Trophoblast cell (in vitro differentiated cells and primary cell): Measurements from ENCODE around the gene LURAP1L.

Experiments
- DNase-seq, 2 donors: peaks; one replicate each; pipeline ENCODE4 v3.0.0-alpha.2; 2016
- H2AFZ ChIP-seq: 2 replicates; pipeline ENCODE4 v1.6.1; 2013; ENCODE audit warnings: low read length, moderate library complexity, mild to moderate bottlenecking; ENCODE audit not compliant: insufficient read depth, poor library complexity
- H2AK5ac ChIP-seq: 2 replicates; pipeline ENCODE4 v1.6.1; 2013; ENCODE audit warnings: mild to moderate bottlenecking, low read length
- H2BK120ac ChIP-seq: 2 replicates; pipeline ENCODE4 v1.6.1; 2013; ENCODE audit warnings: low read length, mild to moderate bottlenecking, moderate library complexity; ENCODE audit not compliant: insufficient read depth, poor library complexity
- H2BK12ac ChIP-seq: 2 replicates; pipeline ENCODE4 v1.6.1; 2013; ENCODE audit warnings: mild to moderate bottlenecking, low read length, moderate library complexity
- H2BK5ac ChIP-seq: 2 replicates; pipeline ENCODE4 v1.6.1; 2013; ENCODE audit warnings: low read length, low read depth, moderate library complexity, mild to moderate bottlenecking; ENCODE audit not compliant: poor library complexity
- H3K14ac ChIP-seq: 2 replicates; pipeline ENCODE4 v1.6.1; 2013; ENCODE audit warnings: mild to moderate bottlenecking, low read length
- H3K18ac ChIP-seq: 2 replicates; pipeline ENCODE4 v1.6.1; 2013; ENCODE audit warnings: mild to moderate bottlenecking, low read length
- H3K23ac ChIP-seq: 2 replicates; pipeline ENCODE4 v1.6.1; 2013; ENCODE audit warnings: low read length
- H3K27ac ChIP-seq: 2 replicates; pipeline ENCODE4 v1.5.1; 2013; ENCODE audit warnings: low read depth, mild to moderate bottlenecking, inconsistent platforms, low read length, moderate library complexity
- H3K27me3 ChIP-seq: 2 replicates; pipeline ENCODE4 v1.6.1; 2013; ENCODE audit warnings: inconsistent platforms, mild to moderate bottlenecking, low read length, moderate library complexity; ENCODE audit not compliant: insufficient read depth
- H3K36me3 ChIP-seq, 2 experiments: 1 replicate in 1 of 2; 2 replicates in 1 of 2; pipeline ENCODE4 v1.6.1; 2013; ENCODE audit warnings: low read length in 2 of 2, mild to moderate bottlenecking in 2 of 2, moderate library complexity in 1 of 2; ENCODE audit not compliant: insufficient read depth in 2 of 2, control insufficient read depth in 1 of 2
- H3K4ac ChIP-seq: 2 replicates; pipeline ENCODE4 v1.6.1; 2013; ENCODE audit warnings: low read depth, mild to moderate bottlenecking, low read length, moderate library complexity
- H3K4me1 ChIP-seq, 2 experiments: 1 replicate in 1 of 2; 2 replicates in 1 of 2; pipeline ENCODE4 v1.6.1; 2013; ENCODE audit warnings: low read length in 2 of 2, mild to moderate bottlenecking in 2 of 2, moderate library complexity in 1 of 2; ENCODE audit not compliant: insufficient read depth in 2 of 2, control insufficient read depth in 1 of 2
- H3K4me2 ChIP-seq: 2 replicates; pipeline ENCODE4 v1.6.1; 2013; ENCODE audit warnings: inconsistent platforms, mild to moderate bottlenecking, low read length, moderate library complexity
- H3K4me3 ChIP-seq: 2 replicates; pipeline ENCODE4 v1.5.1; 2013; ENCODE audit warnings: mild to moderate bottlenecking, low read depth, low read length, inconsistent platforms
- H3K79me1 ChIP-seq: one replicate; pipeline ENCODE4 v1.6.1; 2013; ENCODE audit warnings: low read length
- H3K79me2 ChIP-seq: 2 replicates; pipeline ENCODE4 v1.6.1; 2013; ENCODE audit warnings: low read length, mild to moderate bottlenecking; ENCODE audit not compliant: control insufficient read depth, insufficient read depth, poor library complexity
- H3K9ac ChIP-seq: 2 replicates; pipeline ENCODE4 v1.6.1; 2013; ENCODE audit warnings: mild to moderate bottlenecking, low read length
- H3K9me3 ChIP-seq: 2 replicates; pipeline ENCODE4 v1.6.1; 2013; ENCODE audit warnings: low read depth, mild to moderate bottlenecking, control low read depth, inconsistent platforms, low read length; ENCODE audit not compliant: insufficient read depth
- H4K12ac ChIP-seq: 2 replicates; pipeline ENCODE4 v1.6.1; 2013; ENCODE audit warnings: low read depth, mild to moderate bottlenecking, low read length, moderate library complexity
- H4K8ac ChIP-seq: 2 replicates; pipeline ENCODE4 v1.6.1; 2013; ENCODE audit warnings: low read depth, mild to moderate bottlenecking, low read length, moderate library complexity
- H4K91ac ChIP-seq: one replicate; pipeline ENCODE4 v1.6.1; 2013; ENCODE audit warnings: low read depth, mild to moderate bottlenecking, low read length, moderate library complexity
- WGBS: extraction: QIAGEN DNeasy Blood & Tissue Kit; methylation state at CpG from one replicate; pipeline ENCODE4 v1.1.7; 2013; ENCODE audit warnings: missing lambda C conversion rate; ENCODE audit not compliant: insufficient read length, insufficient coverage; ENCODE audit errors: extremely low coverage; 5-methylcytosine and 5-hydroxymethylcytosine counted together

LURAP1L gene

DNA sequence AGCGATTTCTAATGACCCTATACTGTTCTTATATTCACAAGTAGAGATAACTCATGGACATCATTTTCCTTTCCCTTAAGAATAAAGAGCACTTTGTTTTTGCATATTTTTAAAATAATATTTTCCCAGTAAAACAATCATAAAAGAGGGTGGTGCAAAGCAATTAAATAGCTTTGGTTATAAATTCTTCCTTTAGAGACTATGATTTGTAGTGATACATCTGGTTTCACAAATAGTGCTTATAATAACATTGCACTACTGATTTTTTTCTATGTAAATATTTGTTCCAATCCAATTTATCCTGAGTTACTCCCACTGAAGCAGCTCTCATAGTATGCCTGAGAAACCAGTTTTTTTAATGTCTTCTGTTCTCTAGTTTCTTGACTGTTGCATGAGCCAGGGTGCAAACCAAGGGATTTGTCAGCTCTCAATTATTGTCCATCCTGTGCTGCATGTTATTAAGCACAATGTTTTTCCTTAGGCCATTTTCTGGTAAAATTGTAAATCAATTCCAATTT, 74.7 kb downstream of the LURAP1L start:
- Histone ChIP-seq H3K36me3 (no peaks in the 10 kb centered on the region), H3K9ac (no peak overlapping the region), H3K79me1 (no peaks in the 10 kb centered on the region), H3K27me3 (no peaks in the 10 kb centered on the region), H3K4me1 (no peaks in the 10 kb centered on the region), H3K4me3 (no peak overlapping the region), H3K9me3 (no peaks in the 10 kb centered on the region), H2BK5ac (no peak overlapping the region), H4K91ac (no peak overlapping the region), H3K27ac (no peak overlapping the region), H3K4me2 (no peak overlapping the region), H3K23ac (no peak overlapping the region), H4K8ac (no peak overlapping the region), H2BK12ac (no peak overlapping the region), H3K18ac (no peak overlapping the region), H2BK120ac (no peak overlapping the region), H2AFZ (no peak overlapping the region), H3K79me2 (no peaks in the 10 kb centered on the region), H4K12ac (no peak overlapping the region), H3K4ac (no peak overlapping the region), H2AK5ac (no peak overlapping the region), H3K14ac (no peak overlapping the region)
- WGBS, result no CpG with 5 or more reads among the region's 1 CpG
- no peak for DNase-seq

DNA sequence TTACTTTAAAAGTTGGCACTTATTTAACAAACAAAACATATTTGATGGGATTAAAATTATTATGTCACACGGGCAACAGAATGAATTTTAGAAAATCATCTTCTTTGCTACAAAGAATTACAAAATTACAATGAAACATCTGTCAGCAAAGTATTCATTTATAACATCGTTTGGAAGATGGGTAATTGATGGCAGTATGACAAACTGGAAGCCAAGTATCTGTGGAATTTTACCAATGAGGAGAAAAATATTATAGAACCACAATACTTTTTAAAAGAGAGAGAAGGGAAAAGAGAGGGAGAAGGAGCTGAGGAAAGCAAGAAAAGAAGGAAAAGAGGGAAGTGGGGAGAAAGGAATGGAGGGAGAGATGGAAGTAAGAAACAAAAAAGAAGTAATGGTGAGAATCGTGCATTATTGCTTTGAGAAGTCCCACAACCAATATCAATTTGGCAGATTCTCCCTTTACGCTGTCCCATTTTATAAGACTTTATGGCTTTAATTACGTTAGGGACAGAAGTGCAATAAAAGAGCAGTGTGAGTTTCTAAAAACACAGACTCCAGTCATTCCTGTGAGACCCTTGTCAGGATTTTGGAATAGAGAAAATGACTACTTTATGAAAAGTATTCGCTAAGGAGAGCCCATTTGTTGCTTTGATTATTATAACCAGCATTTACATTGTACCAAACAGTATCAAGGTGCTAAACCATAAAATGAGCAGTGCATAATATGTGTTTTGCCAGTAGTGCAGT, 76.7 kb downstream of the LURAP1L start:
- no peak overlapping the region for H2BK12ac ChIP-seq
- WGBS, result no CpG with 5 or more reads among the region's 6 CpGs

GRCh38 chr9:12853051-12853450, 78.2 kb downstream of the LURAP1L start:
- H2AFZ ChIP-seq, result no peak overlapping the region
- no CpG with 5 or more reads among the region's 4 CpGs for WGBS
- H3K4ac ChIP-seq, result no peak overlapping the region
- H3K18ac ChIP-seq, result no peak overlapping the region
- H4K8ac ChIP-seq, result no peak overlapping the region
- peaks cover 0 to 5% of the 10 kb centered on the region in 2 experiments for H3K4me1 ChIP-seq
- H2BK5ac ChIP-seq, result no peak overlapping the region
- no peak overlapping the region for H2AK5ac ChIP-seq
- no peak overlapping the region for H3K4me2 ChIP-seq
- H3K23ac ChIP-seq, result no peak overlapping the region
- no peak overlapping the region for H3K4me3 ChIP-seq
- H2BK12ac ChIP-seq, result no peak overlapping the region
- H4K91ac ChIP-seq, result no peak overlapping the region
- H3K27me3 ChIP-seq, result no peaks in the 10 kb centered on the region
- no peak overlapping the region for H4K12ac ChIP-seq
- H3K9ac ChIP-seq, result no peak overlapping the region
- no peak for DNase-seq
- H3K9me3 ChIP-seq, result no peaks in the 10 kb centered on the region
- no peak overlapping the region for H3K27ac ChIP-seq
- no peaks in the 10 kb centered on the region for H3K36me3 ChIP-seq
- H3K79me2 ChIP-seq, result no peaks in the 10 kb centered on the region
- H3K14ac ChIP-seq, result no peak overlapping the region
- H3K79me1 ChIP-seq, result no peaks in the 10 kb centered on the region
- no peak overlapping the region for H2BK120ac ChIP-seq

More for the DNA sequence above, 76.7 kb downstream of the LURAP1L start:
- Histone ChIP-seq H2BK120ac (no peak overlapping the region), H3K79me2 (no peaks in the 10 kb centered on the region), H3K4me2 (no peak overlapping the region), H3K14ac (no peak overlapping the region), H3K27me3 (no peaks in the 10 kb centered on the region), H2AFZ (no peak overlapping the region), H4K8ac (no peak overlapping the region), H3K36me3 (no peaks in the 10 kb centered on the region), H3K9me3 (no peaks in the 10 kb centered on the region), H3K18ac (no peak overlapping the region), H3K9ac (no peak overlapping the region), H3K4me3 (no peak overlapping the region), H3K4me1 (peaks cover 0 to 2% of the 10 kb centered on the region in 2 experiments), H4K12ac (no peak overlapping the region), H2AK5ac (no peak overlapping the region), H3K23ac (no peak overlapping the region), H3K79me1 (no peaks in the 10 kb centered on the region), H3K4ac (no peak overlapping the region), H3K27ac (no peak overlapping the region), H2BK5ac (no peak overlapping the region), H4K91ac (no peak overlapping the region)
- no peak for DNase-seq

- no peak overlapping the region for H3K18ac ChIP-seq
- no peaks in the 10 kb centered on the region for H3K79me2 ChIP-seq
- H3K4me3 ChIP-seq, result no peak overlapping the region
- H4K91ac ChIP-seq, result no peak overlapping the region
- H4K12ac ChIP-seq, result no peak overlapping the region
- no peak overlapping the region for H2BK5ac ChIP-seq
- H3K27me3 ChIP-seq, result no peaks in the 10 kb centered on the region
- no peak overlapping the region for H4K8ac ChIP-seq
- H3K27ac ChIP-seq, result no peak overlapping the region
- no peak overlapping the region for H2AFZ ChIP-seq
- H3K79me1 ChIP-seq, result no peaks in the 10 kb centered on the region
- no peak overlapping the region for H2AK5ac ChIP-seq
- no peak overlapping the region for H3K23ac ChIP-seq
- H3K4ac ChIP-seq, result no peak overlapping the region
- no peak overlapping the region for H3K4me2 ChIP-seq
- H3K9ac ChIP-seq, result no peak overlapping the region
- H2BK120ac ChIP-seq, result no peak overlapping the region
- H3K9me3 ChIP-seq, result no peaks in the 10 kb centered on the region
- H3K36me3 ChIP-seq, result no peaks in the 10 kb centered on the region
- no peak overlapping the region for H2BK12ac ChIP-seq
- no peak for DNase-seq
- no CpG with 5 or more reads among the region's 2 CpGs for WGBS
- peaks cover 0 to 5% of the 10 kb centered on the region in 2 experiments for H3K4me1 ChIP-seq
- H3K14ac ChIP-seq, result no peak overlapping the region
Measured at GRCh38 chr9:12854221-12854620, 79.4 kb downstream of the LURAP1L start.
